AG10803 (cell line): ENCODE results near the gene CDK17.
"Not testable (repeated sequence)": the region's sequence is repeated elsewhere in the genome, so short reads cannot be mapped to it uniquely, and the experiment has no call there.

Source experiments
- DNase-seq: peaks from one replicate; pipeline ENCODE4 v3.0.0; 2010; ENCODE audit warnings: low read depth
- H3K4me3 ChIP-seq: 2 replicates; pipeline ENCODE4 v1.5.1; 2011; ENCODE audit warnings: mild to moderate bottlenecking, low read length, control low read depth
- CTCF ChIP-seq: conservative IDR thresholded peaks from 2 replicates; pipeline ENCODE4 v1.5.1; 2011; ENCODE audit warnings: mild to moderate bottlenecking, low read length, control low read depth, inconsistent platforms

Gene CDK17

GRCh38 chr12:96343347-96343954 is 56.8 kb downstream of the CDK17 start:
- TF ChIP-seq CTCF: no peak
- peak; percentile 40 for DNase-seq
- no peak overlapping the region for H3K4me3 ChIP-seq

- H3K4me3 ChIP-seq, DNase-seq: not testable (repeated sequence)
These were observed 60.6 kb downstream of the CDK17 start for GRCh38 chr12:96339666-96340065.

GRCh38 chr12:96338852-96339471 is 61.3 kb downstream of the CDK17 start:
- no peak overlapping the region for H3K4me3 ChIP-seq
- no peak for TF ChIP-seq CTCF
- no peak for DNase-seq

GRCh38 chr12:96337953-96338352 is 62.3 kb downstream of the CDK17 start:
- no peak for DNase-seq
- no peak for TF ChIP-seq CTCF
- H3K4me3 ChIP-seq: no peak overlapping the region

- H3K4me3 ChIP-seq: no peak overlapping the region
- DNase-seq: no peak
- no peak for TF ChIP-seq CTCF
These were observed 63.8 kb downstream of the CDK17 start for GRCh38 chr12:96336489-96336888.

- no peak for DNase-seq
- TF ChIP-seq CTCF: no peak
- no peak overlapping the region for H3K4me3 ChIP-seq
These were observed 65.0 kb downstream of the CDK17 start for GRCh38 chr12:96335270-96335669.

GRCh38 chr12:96334502-96334901 is 65.7 kb downstream of the CDK17 start:
- DNase-seq: no peak
- no peak overlapping the region for H3K4me3 ChIP-seq
- TF ChIP-seq CTCF: no peak
